Prostate gland (tissue), 2 donors: Measurements from ENCODE around the gene EIF3K. TPM values are rescaled to one million over a fixed set of nuclear protein-coding genes. Genes with fewer than 3 reads are reported as not detected.

Experiments used
- DNase-seq: peaks from one replicate; pipeline ENCODE4 v3.0.0-alpha.2; 2019; ENCODE audit warnings: low spot score
- H3K27ac ChIP-seq, 2 donors: fragments of 200-600 bp; sonication (generic); 2 replicates each; pipeline ENCODE4 v1.5.1; 2017 to 2019
- H3K27me3 ChIP-seq: fragments of 200-600 bp; sonication (generic); replicated peaks from 2 replicates; pipeline ENCODE4 v1.5.1; 2019; ENCODE audit not compliant: insufficient read depth
- H3K36me3 ChIP-seq, 2 donors: fragments of 200-600 bp; sonication (generic); 1 replicate in 1 of 2; 2 replicates in 1 of 2; pipeline versions ENCODE4 v1.5.1 to v1.8.1; 2017 to 2019
- H3K4me1 ChIP-seq: fragments of 200-600 bp; sonication (generic); replicated peaks from 2 replicates; pipeline ENCODE4 v1.5.1; 2019
- H3K4me3 ChIP-seq, 2 donors: fragments of 200-600 bp; sonication (generic); 2 replicates each; pipeline ENCODE4 v1.5.1; 2017 to 2019
- H3K9me3 ChIP-seq: fragments of 200-600 bp; sonication (generic); 2 replicates; pipeline ENCODE4 v1.5.1; 2017
- CTCF ChIP-seq, 4 experiments: fragments of 200-600 bp in 2 of 4; fragments of 450-650 bp in 2 of 4; sonication (generic) in 2 of 4; IDR thresholded peaks; 1 replicate in 3 of 4; 2 replicates in 1 of 4; pipeline ENCODE4 v1.5.1; 2016 to 2019; ENCODE audit warnings: antibody characterized with exemption in 4 of 4, mild to moderate bottlenecking in 2 of 4, moderate library complexity in 2 of 4
- POLR2A ChIP-seq: fragments of 450-650 bp; IDR thresholded peaks from one replicate; pipeline ENCODE4 v1.6.1; 2016; ENCODE audit warnings: antibody characterized with exemption, mild to moderate bottlenecking
- POLR2AphosphoS5 ChIP-seq: sonication (generic); formaldehyde crosslinking; IDR thresholded peaks from one replicate; pipeline ENCODE4 v1.6.1; 2017; ENCODE audit warnings: antibody characterized with exemption
- WGBS: methylation state at CpG from one replicate; pipeline ENCODE4 v1.1.5; 2018; 5-methylcytosine and 5-hydroxymethylcytosine counted together
- intact Hi-C: fragments of 100-400 bp; cut with DNase I; formaldehyde crosslinking; loops from one replicate; pipeline ENCODE4 v1.14.2; 2022
- total RNA-seq, 2 donors: library from RNA; depleted of rRNA; stranded (reverse); fragments of >200 nt; gene quantifications; one replicate each; pipeline ENCODE4 v1.1.0, GENCODE V29; 2016

Gene EIF3K
- total RNA-seq, 2 donors from 2014 or later = 368 to 618 TPM

- no peak for DNase-seq
These were observed 67.5 kb downstream of the EIF3K start for GRCh38 chr19:38686530-38686888.

More at GRCh38 chr19:38686530-38686888, 67.5 kb downstream of the EIF3K start:
- peaks cover 34% of the 10 kb centered on the region for H3K4me1 ChIP-seq
- 63% methylated on average over 5 of the region's 5 CpGs for WGBS
- intact Hi-C loops = no loop called here
- TF ChIP-seq POLR2AphosphoS5 = no peak
- TF ChIP-seq POLR2A = no peak
- TF ChIP-seq CTCF (IDR thresholded peaks at IDR 0.05) = no peak
- no peaks in the 10 kb centered on the region for H3K27me3 ChIP-seq
- peak overlapping the region; percentile 94 to 96 for H3K27ac ChIP-seq
- no peak overlapping the region for H3K4me3 ChIP-seq
- no peaks in the 10 kb centered on the region for H3K9me3 ChIP-seq
- H3K36me3 ChIP-seq = no peaks in the 10 kb centered on the region

Other genes starting within 250 kb of the EIF3K start
- gene PSMD8, start 244.6 kb upstream of the EIF3K start, total RNA-seq = 100 to 1,000 TPM; 232 to 298 TPM
- 1 to 10 TPM in 1 of 2 donors, under 1 TPM in 1; 0.27 to 7.4 TPM for gene GGN, start 231.2 kb upstream of the EIF3K start, total RNA-seq
- 1 to 10 TPM in 1 of 2 donors, under 1 TPM in 1; 0.82 to 3.3 TPM for gene SPRED3, start 230.5 kb upstream of the EIF3K start, total RNA-seq
- 10 to 100 TPM; 19.9 to 59.5 TPM for gene FAM98C, start 216.1 kb upstream of the EIF3K start, total RNA-seq
- 1 to 10 TPM; 1.4 to 1.6 TPM for gene RASGRP4, start 193.0 kb upstream of the EIF3K start, total RNA-seq
- gene RYR1, start 185.5 kb upstream of the EIF3K start, total RNA-seq = 1 to 10 TPM; 5.7 to 8.6 TPM
- gene MAP4K1, start 1.2 kb upstream of the EIF3K start, total RNA-seq = 10 to 100 TPM in 1 of 2 donors, 1 to 10 TPM in 1; 1.6 to 14.1 TPM
- gene ACTN4, start 28.5 kb downstream of the EIF3K start, total RNA-seq = 100 to 1,000 TPM; 312 to 330 TPM
- gene CAPN12, start 125.3 kb downstream of the EIF3K start, total RNA-seq = 1 to 10 TPM; 2.3 to 6.0 TPM
- not detected for gene LGALS7, start 154.3 kb downstream of the EIF3K start, total RNA-seq
- gene LGALS7B, start 170.0 kb downstream of the EIF3K start, total RNA-seq = 1 to 10 TPM; 3.8 to 9.8 TPM
- gene LGALS4, start 193.8 kb downstream of the EIF3K start, total RNA-seq = 1 to 10 TPM in 1 of 2 donors, under 1 TPM in 1; 0.91 to 3.7 TPM
- gene ECH1, start 212.6 kb downstream of the EIF3K start, total RNA-seq = 100 to 1,000 TPM; 129 to 158 TPM
- 100 to 1,000 TPM; 210 to 231 TPM for gene HNRNPL, start 230.8 kb downstream of the EIF3K start, total RNA-seq